Measurements from ENCODE around the gene COG5. TPM values are rescaled to one million over a fixed set of nuclear protein-coding genes. Genes with fewer than 3 reads are reported as not detected.
"Not testable (repeated sequence)": the region's sequence is repeated elsewhere in the genome, so short reads cannot be mapped to it uniquely, and the experiment has no call there.

COG5 gene
- total and polyA plus RNA-seq, 3 donors from 2014 or later = 27.1 to 76.1 (median 70.6) TPM

- TF ChIP-seq CTCF (IDR thresholded peaks at IDR 0.05) = no peak
- TF ChIP-seq POLR2A (IDR thresholded peaks at IDR 0.05) = no peak
- no peaks in the 10 kb centered on the region for H3K36me3 ChIP-seq (ENCODE audit: low read depth, missing control alignments)
- H3K4me3 ChIP-seq = no peak overlapping the region
- no peak for DNase-seq
- no peaks in the 10 kb centered on the region for H3K4me1 ChIP-seq
- WGBS, 2 donors = 89 to 93% methylated on average over 3 of the region's 3 CpGs
- H3K9me3 ChIP-seq = no peaks in the 10 kb centered on the region
- no peak overlapping the region for H3K27ac ChIP-seq
- no peaks in the 10 kb centered on the region for H3K27me3 ChIP-seq
- intact Hi-C loops (cut with DNase I; ENCODE audit: low total_unique reads) = no loop called here
Measured at GRCh38 chr7:107253599-107253998, 310.1 kb downstream of the COG5 start.

DNA sequence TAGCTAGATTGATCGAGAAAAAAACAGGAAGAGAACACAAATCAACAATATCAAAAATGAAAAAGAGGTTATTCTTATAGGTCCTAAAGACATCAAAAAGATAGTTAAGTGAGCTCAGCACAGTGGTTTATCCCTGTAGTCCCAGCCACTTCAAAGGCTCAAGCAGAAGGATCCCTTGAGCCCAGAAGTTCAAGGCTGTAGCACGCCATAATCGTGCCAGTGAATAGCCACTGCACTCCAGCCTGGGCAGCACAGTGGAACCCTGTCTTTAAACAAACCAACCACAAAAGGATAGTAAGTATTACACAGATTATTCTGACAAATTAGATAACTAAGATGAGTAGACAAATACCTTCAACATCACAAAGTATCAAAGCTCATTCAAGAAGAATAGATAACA lies 311.8 kb downstream of the COG5 start:
- Histone ChIP-seq H3K27ac (no peak overlapping the region), H3K9me3 (no peaks in the 10 kb centered on the region), H3K4me3 (no peak overlapping the region), H3K4me1 (no peaks in the 10 kb centered on the region), H3K27me3 (no peaks in the 10 kb centered on the region), H3K36me3 (ENCODE audit: low read depth, missing control alignments) (no peaks in the 10 kb centered on the region)
- intact Hi-C loops (cut with DNase I; ENCODE audit: low total_unique reads) = no loop called here
- 62 to 67% methylated on average over 3 of the region's 3 CpGs for WGBS, 2 donors
- DNase-seq = no peak
- TF ChIP-seq POLR2A (IDR thresholded peaks at IDR 0.05) = no peak
- TF ChIP-seq CTCF (IDR thresholded peaks at IDR 0.05) = no peak

GRCh38 chr7:107248551-107249316 lies 315.0 kb downstream of the COG5 start:
- 89 to 90% methylated on average over 5 of the region's 5 CpGs for WGBS, 2 donors
- Histone ChIP-seq H3K27ac (no peak overlapping the region), H3K27me3 (no peaks in the 10 kb centered on the region), H3K9me3 (no peaks in the 10 kb centered on the region), H3K4me1 (no peaks in the 10 kb centered on the region), H3K4me3 (no peak overlapping the region), H3K36me3 (ENCODE audit: low read depth, missing control alignments) (no peaks in the 10 kb centered on the region)
- DNase-seq = no peak
- intact Hi-C loops (cut with DNase I; ENCODE audit: low total_unique reads) = no loop called here
- TF ChIP-seq POLR2A (IDR thresholded peaks at IDR 0.05) = no peak
- no peak for TF ChIP-seq CTCF (IDR thresholded peaks at IDR 0.05)

DNA sequence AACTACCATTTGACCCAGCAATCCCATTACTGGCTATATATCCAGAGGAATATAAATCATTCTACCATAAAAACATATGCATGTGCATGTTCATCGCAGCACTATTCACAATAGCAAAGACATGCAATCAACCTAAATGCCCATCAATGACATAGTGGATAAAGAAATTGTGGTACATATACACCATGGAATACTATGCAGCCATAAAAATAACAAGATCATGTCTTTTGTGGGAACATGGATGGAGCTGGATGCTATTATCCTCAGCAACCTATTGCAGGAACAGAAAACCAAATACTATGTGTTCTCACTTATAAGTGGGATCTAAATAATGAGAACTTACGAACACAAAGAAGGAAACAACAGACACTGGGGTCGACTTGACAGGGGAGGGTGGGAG lies 316.9 kb downstream of the COG5 start:
- WGBS, 2 donors = 95% methylated on average over 3 of the region's 3 CpGs
- H3K27ac ChIP-seq; H3K4me3 ChIP-seq; intact Hi-C loops (cut with DNase I; ENCODE audit: low total_unique reads); H3K9me3 ChIP-seq; DNase-seq; H3K4me1 ChIP-seq; H3K36me3 ChIP-seq (ENCODE audit: low read depth, missing control alignments); H3K27me3 ChIP-seq: not testable (repeated sequence)

DNA sequence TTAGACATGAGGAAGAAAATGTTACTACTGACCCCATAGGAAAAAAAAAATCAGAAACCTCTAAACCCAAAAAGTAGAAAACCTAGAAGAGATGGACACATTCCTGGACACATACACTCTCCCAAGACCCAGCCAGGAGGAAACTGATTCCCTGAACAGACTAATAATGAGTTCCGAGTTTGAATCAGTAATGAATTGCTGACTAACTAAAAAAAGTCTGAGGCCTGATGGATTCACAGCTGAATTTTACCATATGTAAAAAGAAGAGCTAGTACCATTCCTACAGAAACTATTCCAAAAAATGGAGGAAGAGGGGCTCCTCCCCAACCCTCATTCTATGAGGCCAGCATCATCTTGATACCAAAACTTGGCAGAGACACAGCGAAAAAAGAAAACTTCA lies 319.1 kb downstream of the COG5 start:
- TF ChIP-seq CTCF (IDR thresholded peaks at IDR 0.05) (no peak), POLR2A (IDR thresholded peaks at IDR 0.05) (no peak)
- no peak for DNase-seq
- Histone ChIP-seq H3K27ac (no peak overlapping the region), H3K4me1 (no peaks in the 10 kb centered on the region), H3K36me3 (ENCODE audit: low read depth, missing control alignments) (no peaks in the 10 kb centered on the region), H3K27me3 (no peaks in the 10 kb centered on the region), H3K4me3 (no peak overlapping the region), H3K9me3 (no peaks in the 10 kb centered on the region)
- WGBS, 2 donors = 94 to 95% methylated on average over 2 of the region's 2 CpGs
- intact Hi-C loops (cut with DNase I; ENCODE audit: low total_unique reads) = no loop called here
